Endothelial cell of umbilical vein (primary cell): ENCODE results near the gene GRIA3. TPM values are rescaled to one million over a fixed set of nuclear protein-coding genes. Genes with fewer than 3 reads are reported as not detected.
"Not testable (repeated sequence)": the region's sequence is repeated elsewhere in the genome, so short reads cannot be mapped to it uniquely, and the experiment has no call there.

ENCODE experiments used
- BruUV-seq: library from RNA; stranded (reverse); fragments of 400-500 nt; replicated peaks from 2 replicates; lab custom pipeline; 2021; lab: Mats Ljungman, UMichigan
- CTCF ChIA-PET: fragments of 300-600, 350-600 bp; sonication (Branson Sonifier 250); formaldehyde crosslinking; loops from one replicate; lab custom pipeline; 2021; ENCODE audit warnings: antibody characterized with exemption, inconsistent platforms; lab: Charles Lee
- POLR2A ChIA-PET: fragments of 300-600, 350-600 bp; sonication (Branson Sonifier 250); formaldehyde crosslinking; loops from one replicate; lab custom pipeline; 2021; ENCODE audit warnings: antibody characterized with exemption, inconsistent platforms; lab: Charles Lee
- DNase-seq: peaks from one replicate; pipeline ENCODE4 v3.0.0-alpha.2; 2011; ENCODE audit warnings: low read depth, low spot score
- FAIRE-seq: peaks from 2 replicates; lab custom pipeline; 2011; peaks lifted over from hg19 to GRCh38; lab: Jason Lieb, UNC
- H2AFZ ChIP-seq: 2 replicates; pipeline ENCODE4 v1.6.0; 2012; ENCODE audit warnings: low read depth, low read length, control low read depth, inconsistent platforms
- H3K27ac ChIP-seq: 2 replicates; pipeline ENCODE4 v1.5.1; 2011; ENCODE audit warnings: low read depth, mild to moderate bottlenecking, control low read depth, low read length, moderate library complexity; ENCODE audit not compliant: insufficient read depth
- H3K27me3 ChIP-seq, 2 experiments: 2 replicates each; pipeline versions ENCODE4 v1.6.0 to v1.6.1; 2011; ENCODE audit warnings: low read length in 2 of 2, mixed read lengths in 1 of 2; ENCODE audit not compliant: control insufficient read depth in 2 of 2, insufficient read depth in 2 of 2
- H3K36me3 ChIP-seq, 2 experiments: 2 replicates in 1 of 2; 3 replicates in 1 of 2; pipeline ENCODE4 v1.5.1; 2011; ENCODE audit warnings: low read length in 2 of 2, mild to moderate bottlenecking in 1 of 2, moderate library complexity in 1 of 2; ENCODE audit not compliant: control insufficient read depth in 2 of 2, insufficient read depth in 2 of 2; ENCODE audit errors: extremely low read depth in 1 of 2
- H3K4me1 ChIP-seq: 3 replicates; pipeline ENCODE4 v1.5.1; 2011; ENCODE audit warnings: mild to moderate bottlenecking, low read length; ENCODE audit not compliant: control insufficient read depth, insufficient read depth; ENCODE audit errors: extremely low read depth
- H3K4me2 ChIP-seq: 2 replicates; pipeline ENCODE4 v1.6.1; 2011; ENCODE audit warnings: low read length, control low read depth, mixed read lengths; ENCODE audit not compliant: insufficient read depth
- H3K4me3 ChIP-seq, 3 experiments: fragments of 200-600 bp in 1 of 3; sonication (generic), shearing (Covaris generic) in 1 of 3; replicated peaks in 1 of 3; 2 replicates each; pipeline ENCODE4 v1.5.1; 2011 to 2016; ENCODE audit warnings: control low read depth in 3 of 3, low read length in 3 of 3, mild to moderate bottlenecking in 2 of 3, inconsistent platforms in 1 of 3, low read depth in 1 of 3, moderate library complexity in 1 of 3; ENCODE audit not compliant: insufficient read depth in 1 of 3
- H3K79me2 ChIP-seq: 2 replicates; pipeline ENCODE4 v1.6.0; 2012; ENCODE audit warnings: low read length, inconsistent platforms; ENCODE audit not compliant: control insufficient read depth, insufficient read depth
- H3K9ac ChIP-seq: replicated peaks from 2 replicates; pipeline ENCODE3; 2011; ENCODE audit warnings: low read length, control low read depth; ENCODE audit not compliant: insufficient read depth; ENCODE audit errors: extremely low read depth
- H3K9me1 ChIP-seq: replicated peaks from 3 replicates; pipeline ENCODE4 v1.6.0; 2011; ENCODE audit warnings: mild to moderate bottlenecking, low read length; ENCODE audit not compliant: control insufficient read depth, insufficient read depth; ENCODE audit errors: extremely low read depth
- H3K9me3 ChIP-seq: replicated peaks from 2 replicates; pipeline ENCODE4 v1.5.1; 2012; ENCODE audit warnings: low read length, inconsistent platforms; ENCODE audit not compliant: control insufficient read depth, insufficient read depth
- H4K20me1 ChIP-seq: replicated peaks from 2 replicates; pipeline ENCODE3; 2011; ENCODE audit warnings: mild to moderate bottlenecking, low read length; ENCODE audit not compliant: control insufficient read depth, insufficient read depth; ENCODE audit errors: extremely low read depth
- EZH2 ChIP-seq: IDR thresholded peaks from 2 replicates; pipeline ENCODE4 v1.6.1; 2012; ENCODE audit warnings: borderline replicate concordance, low read depth, mild to moderate bottlenecking, moderate library complexity, low read length, inconsistent platforms; ENCODE audit not compliant: severe bottlenecking
- FOS ChIP-seq: IDR thresholded peaks from 2 replicates; pipeline ENCODE4 v1.6.1; 2011; ENCODE audit warnings: mild to moderate bottlenecking, low read length, moderate library complexity, borderline replicate concordance; ENCODE audit not compliant: insufficient read depth
- JUN ChIP-seq: IDR thresholded peaks from 2 replicates; pipeline ENCODE4 v1.6.1; 2011; ENCODE audit warnings: borderline replicate concordance, low read depth; ENCODE audit not compliant: insufficient read length, insufficient read depth
- MYC ChIP-seq: IDR thresholded peaks from one replicate; pipeline ENCODE4 v1.6.1; 2011; ENCODE audit warnings: mild to moderate bottlenecking, low read depth, low read length
- POLR2A ChIP-seq: IDR thresholded peaks from 2 replicates; pipeline ENCODE4 v1.6.1; 2012; ENCODE audit warnings: low read depth, mild to moderate bottlenecking, control low read depth, low read length
- dilution Hi-C: fragments of 300-500 bp; cut with MboI; formaldehyde crosslinking; loops from one replicate; pipeline ENCODE4 v1.15.0; 2019; ENCODE audit warnings: low sequenced_read_pairs; ENCODE audit not compliant: extremely low pct_ligation_motif_present
- intact Hi-C: fragments of 100-400 bp; cut with micrococcal nuclease; formaldehyde crosslinking; loops from one replicate; pipeline ENCODE4 v1.10.0; 2022
- polyA plus RNA-seq, 4 experiments: library from polyadenylated mRNA; depleted of rRNA in 3 of 4; stranded (reverse) in 3 of 4; unstranded in 1 of 4; fragments of >200 nt; gene quantifications; 2 replicates each; pipeline versions ENCODE4 v1.2.1 to v1.2.3, GENCODE V29; 2011 to 2012; ENCODE audit warnings: missing spikeins in 1 of 4
- total RNA-seq: library from RNA; stranded (reverse); gene quantifications from 2 replicates; pipeline ENCODE4 v1.2.3, GENCODE V29; 2021
- TF ChIP-seq, protein P1 (sequence below), 2 donors: IDR thresholded peaks; 1 replicate in 1 of 2; 2 replicates in 1 of 2; pipeline ENCODE4 v1.5.1; 2011; ENCODE audit warnings: low read length in 2 of 2, mild to moderate bottlenecking in 2 of 2, moderate library complexity in 2 of 2, control low read depth in 1 of 2, inconsistent platforms in 1 of 2, low read depth in 1 of 2; ENCODE audit not compliant: insufficient read depth in 1 of 2; ENCODE audit errors: extremely low read depth in 1 of 2

GRIA3 gene
- total and polyA plus RNA-seq, 2 donors (not counting 3 experiments of a cell fraction or from before 2014, with no cell fraction given): not detected

DNA sequence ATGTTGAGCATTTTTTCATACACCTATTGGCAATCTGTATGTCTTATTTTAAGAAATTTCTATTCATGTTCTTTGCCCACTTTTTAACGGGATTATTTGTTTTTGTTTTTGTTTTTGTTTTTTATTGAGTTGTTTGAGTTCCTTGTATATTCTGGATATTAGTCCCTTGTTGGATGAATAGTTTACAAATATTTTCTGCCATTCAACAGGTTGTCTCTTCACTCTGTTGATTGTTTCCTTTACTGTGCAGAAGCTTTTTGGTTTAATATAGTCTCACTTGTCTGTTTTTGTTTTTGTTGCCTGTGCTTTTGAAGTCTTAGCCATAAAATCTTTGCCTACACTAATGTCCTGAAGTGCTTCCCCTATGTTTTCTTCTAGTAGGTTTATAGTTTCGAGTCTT, 202.1 kb downstream of the GRIA3 start:
- H3K79me2 ChIP-seq, dilution Hi-C loops, H4K20me1 ChIP-seq, H3K4me1 ChIP-seq, DNase-seq, POLR2A ChIA-PET, H3K27me3 ChIP-seq, H3K36me3 ChIP-seq, H3K9ac ChIP-seq, H3K4me3 ChIP-seq, H3K9me1 ChIP-seq, H2AFZ ChIP-seq, CTCF ChIA-PET, H3K9me3 ChIP-seq, H3K27ac ChIP-seq, BruUV-seq, FAIRE-seq, intact Hi-C loops, H3K4me2 ChIP-seq: not testable (repeated sequence)

DNA sequence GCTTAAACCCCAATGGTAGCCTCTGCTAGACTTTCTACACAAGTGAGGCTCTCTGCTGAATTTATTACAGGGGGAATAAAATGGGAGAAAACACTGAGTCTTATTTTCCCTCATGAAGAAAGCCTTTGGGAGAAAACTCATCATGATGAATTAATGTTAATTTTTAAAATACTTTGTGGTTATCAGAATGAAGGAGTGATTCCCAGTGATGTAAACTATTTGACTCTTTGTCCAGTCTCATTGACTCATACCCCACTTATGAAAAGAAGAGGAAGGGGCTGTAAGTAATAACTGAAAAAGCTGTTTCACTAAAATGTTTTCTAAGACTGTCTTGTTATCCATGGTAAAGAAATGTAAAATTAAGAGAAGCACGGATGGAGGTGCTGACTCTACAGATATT, 208.8 kb downstream of the GRIA3 start:
- no peaks in the 10 kb centered on the region for H3K9me3 ChIP-seq
- H3K27me3 ChIP-seq: no peaks in the 10 kb centered on the region
- CTCF ChIA-PET: no interaction called here
- no peaks in the 10 kb centered on the region for H3K9me1 ChIP-seq
- no peaks in the 10 kb centered on the region for H3K79me2 ChIP-seq
- no peak overlapping the region for H3K9ac ChIP-seq
- no peaks in the 10 kb centered on the region for H3K4me1 ChIP-seq
- dilution Hi-C loops: no loop called here
- POLR2A ChIA-PET: no interaction called here
- no TSS peak for BruUV-seq
- intact Hi-C loops: no loop called here
- H3K36me3 ChIP-seq: no peaks in the 10 kb centered on the region
- no peaks in the 10 kb centered on the region for H4K20me1 ChIP-seq
- DNase-seq (no peak), FAIRE-seq (no peak)
- H3K27ac ChIP-seq: no peak overlapping the region
- TF ChIP-seq, protein P1, sequence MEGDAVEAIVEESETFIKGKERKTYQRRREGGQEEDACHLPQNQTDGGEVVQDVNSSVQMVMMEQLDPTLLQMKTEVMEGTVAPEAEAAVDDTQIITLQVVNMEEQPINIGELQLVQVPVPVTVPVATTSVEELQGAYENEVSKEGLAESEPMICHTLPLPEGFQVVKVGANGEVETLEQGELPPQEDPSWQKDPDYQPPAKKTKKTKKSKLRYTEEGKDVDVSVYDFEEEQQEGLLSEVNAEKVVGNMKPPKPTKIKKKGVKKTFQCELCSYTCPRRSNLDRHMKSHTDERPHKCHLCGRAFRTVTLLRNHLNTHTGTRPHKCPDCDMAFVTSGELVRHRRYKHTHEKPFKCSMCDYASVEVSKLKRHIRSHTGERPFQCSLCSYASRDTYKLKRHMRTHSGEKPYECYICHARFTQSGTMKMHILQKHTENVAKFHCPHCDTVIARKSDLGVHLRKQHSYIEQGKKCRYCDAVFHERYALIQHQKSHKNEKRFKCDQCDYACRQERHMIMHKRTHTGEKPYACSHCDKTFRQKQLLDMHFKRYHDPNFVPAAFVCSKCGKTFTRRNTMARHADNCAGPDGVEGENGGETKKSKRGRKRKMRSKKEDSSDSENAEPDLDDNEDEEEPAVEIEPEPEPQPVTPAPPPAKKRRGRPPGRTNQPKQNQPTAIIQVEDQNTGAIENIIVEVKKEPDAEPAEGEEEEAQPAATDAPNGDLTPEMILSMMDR (IDR thresholded peaks at IDR 0.05; ENCODE audit: extremely low read depth in 1 of 2, insufficient read depth in 1 of 2, low read depth in 1 of 2, low read length in 2 of 2): no peak
- TF ChIP-seq JUN (no peak), POLR2A (no peak), MYC (no peak), EZH2 (no peak), FOS (no peak)
- no peak overlapping the region for H2AFZ ChIP-seq
- H3K4me2 ChIP-seq: no peak overlapping the region
- no peak overlapping the region for H3K4me3 ChIP-seq
